IPS DF 4.7 (cell line): ENCODE results near the gene LIG3.
"Not testable (repeated sequence)": the region's sequence is repeated elsewhere in the genome, so short reads cannot be mapped to it uniquely, and the experiment has no call there.

Experiments used
- DNase-seq: peaks from one replicate; pipeline ENCODE4 v3.0.0-alpha.2; 2013; ENCODE audit warnings: low spot score; ENCODE audit errors: extremely low read depth

Gene LIG3

DNA sequence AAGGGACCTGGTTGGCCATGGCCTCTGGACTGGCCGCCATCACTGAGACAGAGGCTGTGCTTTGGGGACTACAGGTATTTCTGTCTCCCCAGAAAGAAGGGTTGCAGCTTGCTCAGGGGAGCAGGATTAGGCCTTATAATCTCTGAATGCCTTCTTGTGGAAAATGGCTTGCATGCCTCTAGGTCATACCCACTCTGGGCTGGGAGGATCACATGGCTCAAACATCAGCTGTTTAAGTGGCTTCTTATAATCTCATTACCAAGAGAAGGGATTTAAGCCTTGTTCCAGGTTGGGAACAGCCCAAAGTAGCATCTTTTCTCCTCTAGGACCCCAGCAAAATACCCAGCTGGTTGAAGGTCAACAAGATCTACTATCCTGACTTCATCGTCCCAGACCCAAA is 19.1 kb downstream of the LIG3 start:
- no peak for DNase-seq

- DNase-seq = not testable (repeated sequence)
Observed at GRCh38 chr17:35000965-35001364, 20.7 kb downstream of the LIG3 start.

DNA sequence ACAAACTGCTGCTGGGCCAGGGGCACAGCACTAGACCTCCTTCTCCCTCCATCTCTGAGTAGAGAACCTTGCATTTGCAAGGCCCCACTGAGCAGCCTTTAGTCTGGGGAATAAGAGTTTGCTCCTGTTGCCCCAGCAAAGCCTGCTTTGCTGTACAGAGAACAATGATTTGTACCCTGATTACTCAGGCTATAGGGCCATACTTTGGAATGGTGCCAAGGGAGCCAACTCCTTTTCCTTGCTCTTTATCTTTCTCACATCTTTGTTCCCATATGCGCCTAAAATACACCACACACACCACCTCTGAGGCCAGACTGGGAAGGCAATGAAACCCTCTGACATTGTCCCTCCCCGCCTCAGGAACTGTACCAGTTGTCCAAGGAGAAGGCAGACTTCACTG is 21.2 kb downstream of the LIG3 start:
- no peak for DNase-seq

- no peak for DNase-seq
Observed at GRCh38 chr17:35002876-35003551, 22.7 kb downstream of the LIG3 start.

DNA sequence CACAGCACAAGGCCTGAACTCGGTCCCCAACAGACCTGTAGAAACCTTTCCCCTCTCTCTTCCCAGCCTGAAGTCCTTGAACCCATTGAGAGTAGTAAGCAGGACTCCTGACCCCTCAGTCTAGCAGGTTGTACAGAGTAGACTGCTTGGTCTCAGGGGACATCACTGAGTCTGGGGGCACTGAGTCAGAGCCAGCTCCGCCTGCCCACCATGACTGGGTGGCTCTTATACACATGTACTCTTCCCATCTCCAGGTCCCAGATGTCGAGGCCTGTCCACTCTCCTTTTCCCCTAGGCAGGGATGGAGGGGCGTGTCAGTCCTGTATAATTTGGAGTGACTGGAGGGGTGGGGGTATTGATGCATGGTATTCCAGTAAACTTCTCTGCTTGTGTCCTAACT is 23.5 kb downstream of the LIG3 start:
- no peak for DNase-seq

DNA sequence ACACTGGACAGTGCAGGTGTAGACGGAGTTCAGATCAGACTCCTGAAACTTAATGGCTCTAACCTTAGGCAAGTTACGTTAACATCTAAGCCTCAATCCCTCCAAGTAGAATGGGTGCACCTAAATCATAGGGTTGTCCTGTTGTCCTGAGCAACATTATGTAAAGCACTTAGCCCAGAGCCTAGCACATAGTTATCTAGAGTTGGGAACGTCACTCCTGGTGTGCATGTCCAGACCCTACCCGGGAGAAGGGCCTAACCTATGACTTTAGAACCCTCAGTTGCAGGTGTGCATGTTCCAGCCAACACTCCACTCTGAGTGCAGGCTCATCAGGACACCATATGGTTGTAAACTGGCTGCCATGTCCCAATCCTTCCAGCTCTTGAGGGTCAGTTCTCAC is 26.0 kb downstream of the LIG3 start:
- no peak for DNase-seq

- no peak for DNase-seq
Observed at GRCh38 chr17:35006961-35007360, 26.6 kb downstream of the LIG3 start.

GRCh38 chr17:35010093-35010492 is 29.8 kb downstream of the LIG3 start:
- no peak for DNase-seq

DNA sequence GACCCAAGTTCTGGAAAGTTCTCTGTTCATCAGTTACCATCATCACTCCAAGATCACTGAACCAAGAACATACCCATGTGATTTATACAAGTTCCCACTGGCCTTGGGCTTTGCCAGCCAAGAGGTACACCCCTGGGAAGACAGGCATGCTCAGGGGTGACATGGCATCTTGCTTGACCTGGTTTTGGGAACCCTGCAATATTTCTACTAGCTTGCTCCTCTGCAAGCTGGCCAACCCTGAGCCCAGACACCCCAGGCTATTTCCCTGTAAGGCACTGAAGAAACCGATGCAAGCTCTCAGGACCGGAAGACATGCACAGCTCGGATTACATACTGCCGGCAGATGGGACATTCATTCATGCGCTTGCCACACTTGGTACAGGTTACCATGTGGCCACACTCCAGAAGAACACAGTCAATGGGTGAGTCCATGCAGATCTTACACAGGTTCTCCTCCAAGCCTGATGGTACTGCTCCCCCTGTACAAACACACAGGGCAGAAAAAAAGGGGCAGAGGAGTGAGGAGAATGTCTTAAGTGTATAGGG is 31.4 kb downstream of the LIG3 start:
- DNase-seq = no peak

GRCh38 chr17:35016369-35016768 is 36.1 kb downstream of the LIG3 start:
- no peak for DNase-seq

- DNase-seq = no peak
Observed at GRCh38 chr17:35017021-35017420, 36.7 kb downstream of the LIG3 start.

DNA sequence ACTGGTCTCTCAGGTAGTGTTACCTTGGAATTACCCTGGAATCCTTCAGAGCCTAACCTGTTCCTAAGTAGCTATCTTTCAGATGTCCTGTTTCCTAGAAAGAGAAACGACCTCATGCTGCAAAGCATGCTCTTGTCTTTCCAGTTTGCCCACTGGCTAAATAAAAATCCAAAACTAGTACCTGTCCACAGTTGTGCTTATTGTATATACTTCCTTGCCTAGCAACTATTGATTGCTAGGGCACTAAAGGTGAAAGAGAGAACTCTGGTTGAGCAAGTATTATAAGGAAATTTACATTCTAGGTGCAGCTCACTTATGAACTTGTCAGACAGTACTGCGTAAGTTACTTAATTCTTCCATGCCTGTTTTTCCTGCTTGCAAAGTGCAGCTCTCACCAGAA is 38.5 kb downstream of the LIG3 start:
- no peak for DNase-seq

- DNase-seq = no peak
Observed at GRCh38 chr17:35019386-35020179, 39.3 kb downstream of the LIG3 start.

GRCh38 chr17:35021520-35022380 is 41.4 kb downstream of the LIG3 start:
- DNase-seq = no peak

DNA sequence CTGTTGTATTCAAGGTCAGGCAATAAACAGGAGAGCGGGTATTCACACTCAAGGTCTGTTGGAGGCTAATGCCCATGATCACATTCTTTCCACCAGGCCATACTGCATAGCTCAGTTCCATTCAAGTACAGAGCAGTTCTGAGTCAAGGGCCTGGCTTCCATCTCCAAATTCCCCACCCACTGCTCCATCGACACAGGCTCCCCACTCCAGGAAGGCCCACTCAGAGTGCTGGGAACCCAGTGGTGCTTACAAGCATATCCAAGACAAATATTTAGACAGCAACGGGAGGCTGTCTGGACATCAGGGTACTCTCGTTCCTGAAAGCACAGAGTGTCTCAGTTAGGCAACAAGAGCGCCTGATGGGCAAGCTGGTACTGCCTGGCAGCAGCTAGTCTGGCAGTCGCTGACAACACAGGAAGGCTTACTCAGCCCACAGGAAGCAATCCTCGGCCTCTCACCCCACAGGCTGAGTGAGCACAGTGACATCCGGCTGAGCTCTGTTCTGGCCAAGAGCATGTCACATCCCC is 42.3 kb downstream of the LIG3 start:
- DNase-seq = no peak

GRCh38 chr17:35023538-35023937 is 43.2 kb downstream of the LIG3 start:
- DNase-seq = no peak

DNA sequence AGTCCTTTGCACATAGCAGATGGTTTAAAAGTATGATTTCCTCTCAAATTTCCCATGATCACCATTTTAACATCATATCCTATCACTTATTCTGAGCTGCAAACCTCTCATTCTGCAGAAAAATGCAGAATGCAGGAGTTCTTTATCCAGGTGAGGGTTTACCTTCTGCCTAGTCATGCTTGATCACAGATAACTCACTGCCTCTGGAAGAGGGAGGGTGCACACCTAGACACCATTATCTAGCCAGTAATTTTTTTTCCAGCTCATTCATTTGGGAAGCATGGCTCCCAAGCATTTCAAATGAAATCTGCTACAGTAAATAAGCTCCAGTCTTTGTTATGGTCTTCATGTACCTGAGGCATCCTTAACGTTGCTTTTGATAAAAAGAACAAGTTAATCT is 45.2 kb downstream of the LIG3 start:
- DNase-seq = no peak

GRCh38 chr17:35028097-35028496 is 47.8 kb downstream of the LIG3 start:
- DNase-seq = not testable (repeated sequence)

- no peak for DNase-seq
Observed at GRCh38 chr17:35028531-35029262, 48.4 kb downstream of the LIG3 start.

GRCh38 chr17:35030780-35031179 is 50.5 kb downstream of the LIG3 start:
- DNase-seq = no peak

DNA sequence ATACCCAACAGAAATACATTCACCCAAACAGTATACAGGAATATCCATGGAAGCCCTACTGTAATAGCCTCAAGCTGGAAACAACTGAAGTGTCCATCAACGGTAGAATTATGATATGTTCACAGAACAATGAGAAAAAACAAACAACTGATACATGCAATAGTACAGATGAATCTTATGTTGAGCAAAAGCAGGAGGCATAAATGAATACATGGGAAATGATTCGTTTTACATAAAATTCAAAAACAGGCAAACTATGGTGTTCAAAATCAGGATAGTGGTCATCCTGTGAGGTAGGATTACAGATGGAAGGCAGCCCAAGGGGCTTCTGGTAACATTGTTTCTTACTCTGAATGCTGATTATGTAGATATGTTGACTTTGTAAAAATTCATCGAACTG is 58.1 kb downstream of the LIG3 start:
- no peak for DNase-seq
